Activated CD4-positive, alpha-beta memory T cell treated with anti-CD3 and anti-CD28 coated beads for 36 hours (primary cell): ENCODE results near the gene MTO1. TPM values are rescaled to one million over a fixed set of nuclear protein-coding genes. Genes with fewer than 3 reads are reported as not detected.
"Not testable (repeated sequence)": the region's sequence is repeated elsewhere in the genome, so short reads cannot be mapped to it uniquely, and the experiment has no call there.

Experiments
- CTCF ChIA-PET: fragments of 350-600 bp; sonication (Branson Sonifier 250); formaldehyde crosslinking; loops from one replicate; lab custom pipeline; 2021; ENCODE audit warnings: antibody characterized with exemption, inconsistent platforms; lab: Charles Lee
- POLR2A ChIA-PET: fragments of 350-600 bp; sonication (Branson Sonifier 250); formaldehyde crosslinking; loops from one replicate; lab custom pipeline; 2021; ENCODE audit warnings: antibody characterized with exemption; lab: Charles Lee
- DNase-seq: peaks from one replicate; pipeline ENCODE4 v3.0.0-alpha.2; 2020
- H3K27ac Mint-ChIP-seq: one replicate; pipeline ENCODE4 v1.8.0; 2021; ENCODE audit warnings: mixed read lengths
- H3K27me3 Mint-ChIP-seq: one replicate; pipeline ENCODE4 v1.8.0; 2021; ENCODE audit warnings: mixed read lengths
- H3K36me3 Mint-ChIP-seq: one replicate; pipeline ENCODE4 v1.8.0; 2021; ENCODE audit warnings: mixed read lengths
- H3K4me1 Mint-ChIP-seq: one replicate; pipeline ENCODE4 v1.8.0; 2021; ENCODE audit warnings: low read depth, mixed read lengths
- H3K4me3 Mint-ChIP-seq: one replicate; pipeline ENCODE4 v1.8.0; 2021; ENCODE audit warnings: mild to moderate bottlenecking, mixed read lengths
- H3K9me3 Mint-ChIP-seq: one replicate; pipeline ENCODE4 v1.8.0; 2021; ENCODE audit warnings: mixed read lengths
- intact Hi-C: fragments of 100-400 bp; cut with micrococcal nuclease; formaldehyde crosslinking; loops from one replicate; pipeline ENCODE4 v1.15.1; 2023
- total RNA-seq, 2 experiments: library from RNA; stranded (reverse); gene quantifications; one replicate each; pipeline ENCODE4 v1.2.3, GENCODE V29; 2021

The MTO1 gene
- total RNA-seq, 2 experiments from 2014 or later, result 40.7 to 47.7 TPM

DNA sequence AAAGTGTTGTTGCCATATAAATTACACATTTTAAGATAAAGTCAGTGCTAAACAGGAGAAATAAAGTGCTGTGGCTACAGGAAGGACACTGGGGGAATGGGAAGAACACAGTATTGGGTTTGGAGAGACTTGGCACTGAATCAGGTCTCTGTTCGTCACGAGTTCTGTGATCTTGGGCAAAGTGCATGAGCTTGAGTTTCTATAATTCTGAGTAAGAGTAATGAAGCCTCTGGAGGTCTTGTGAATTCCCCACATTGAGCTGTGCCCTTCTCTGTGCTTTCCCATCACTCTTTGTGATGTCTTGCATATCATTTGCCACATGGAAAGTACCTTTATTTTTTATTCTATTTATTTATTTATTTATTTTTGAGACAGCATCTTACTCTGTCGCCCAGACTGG lies 76.1 kb downstream of the MTO1 start:
- no peak overlapping the region for H3K27ac Mint-ChIP-seq
- no peaks in the 10 kb centered on the region for H3K4me1 Mint-ChIP-seq
- H3K36me3 Mint-ChIP-seq, result no peaks in the 10 kb centered on the region
- H3K27me3 Mint-ChIP-seq, result no peaks in the 10 kb centered on the region
- ChIA-PET CTCF (interaction anchor here (0.6 kb wide), 1 partner anchor 74 kb away, joined by 4 read pairs; no protein-coding TSS in a partner anchor), POLR2A (interaction anchor here (0.5 to 1.3 kb wide), 2 partner anchors 15 to 24 kb away, joined by 3 to 4 read pairs; no protein-coding TSS in a partner anchor)
- H3K9me3 Mint-ChIP-seq, result no peaks in the 10 kb centered on the region
- H3K4me3 Mint-ChIP-seq, result no peak overlapping the region
- intact Hi-C loops, result no loop called here
- DNase-seq, result no peak

DNA sequence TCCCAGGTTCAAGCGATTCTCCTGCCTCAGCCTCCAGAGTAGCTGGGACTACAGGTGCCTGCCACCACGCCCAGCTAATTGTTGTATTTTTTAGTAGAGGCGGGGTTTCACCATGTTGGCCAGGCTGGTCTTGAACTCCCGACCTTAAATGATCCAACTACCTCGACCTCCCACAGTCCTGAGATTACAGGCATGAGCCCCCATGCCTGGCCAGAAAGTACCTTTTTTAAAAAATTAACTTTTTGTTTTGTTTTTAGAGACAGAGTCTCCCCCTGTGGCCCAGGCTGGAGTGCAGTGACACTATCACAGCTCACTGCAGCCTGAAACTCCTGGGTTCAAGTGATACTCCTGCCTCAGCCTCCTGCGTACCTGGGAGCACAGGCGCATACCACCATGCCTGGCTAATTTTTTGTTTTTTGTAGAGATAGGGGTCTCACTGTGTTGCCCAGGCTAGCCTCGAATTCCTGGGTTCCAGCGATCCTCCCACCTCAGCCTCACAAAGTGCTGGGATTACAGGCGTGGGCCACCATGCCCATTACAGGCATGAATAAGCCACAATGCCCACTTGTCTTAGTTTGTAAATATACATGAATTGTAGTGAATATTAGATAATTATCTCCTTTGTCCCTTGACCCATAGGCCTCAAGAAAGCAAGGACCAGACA lies 76.7 kb downstream of the MTO1 start:
- H3K36me3 Mint-ChIP-seq, result no peaks in the 10 kb centered on the region
- no peak for DNase-seq
- no peak overlapping the region for H3K4me3 Mint-ChIP-seq
- no peaks in the 10 kb centered on the region for H3K27me3 Mint-ChIP-seq
- no peak overlapping the region for H3K27ac Mint-ChIP-seq
- ChIA-PET POLR2A (interaction anchor here (1.3 kb wide), 1 partner anchor 25 kb away, joined by 3 read pairs; no protein-coding TSS in a partner anchor), CTCF (no interaction called here)
- intact Hi-C loops, result no loop called here
- H3K9me3 Mint-ChIP-seq, result no peaks in the 10 kb centered on the region
- no peaks in the 10 kb centered on the region for H3K4me1 Mint-ChIP-seq

DNA sequence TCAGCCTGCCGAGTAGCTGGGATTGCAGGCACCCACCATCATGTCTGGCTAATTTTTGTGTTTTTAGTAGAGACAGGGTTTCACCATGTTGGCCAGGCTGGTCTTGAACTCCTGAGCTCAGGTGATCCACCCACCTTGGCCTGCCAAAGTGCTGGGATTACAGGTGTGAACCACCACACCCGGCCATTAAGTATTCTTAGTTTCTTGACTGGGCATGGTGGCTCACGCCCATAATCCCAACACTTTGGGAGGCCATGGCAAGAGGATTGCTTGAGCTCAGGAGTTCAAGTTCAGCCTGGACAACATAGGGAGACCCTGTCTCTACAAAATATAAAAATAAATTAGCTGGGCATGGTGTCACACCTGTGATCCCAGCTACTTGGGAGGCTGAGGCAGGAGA lies 80.9 kb downstream of the MTO1 start:
- H3K27ac Mint-ChIP-seq, DNase-seq, H3K4me3 Mint-ChIP-seq, H3K27me3 Mint-ChIP-seq, intact Hi-C loops, CTCF ChIA-PET, H3K9me3 Mint-ChIP-seq, H3K36me3 Mint-ChIP-seq, H3K4me1 Mint-ChIP-seq: not testable (repeated sequence)
- POLR2A ChIA-PET, result interaction anchor here (1.5 kb wide), 1 partner anchor 29 kb away, joined by 3 read pairs; no protein-coding TSS in a partner anchor

DNA sequence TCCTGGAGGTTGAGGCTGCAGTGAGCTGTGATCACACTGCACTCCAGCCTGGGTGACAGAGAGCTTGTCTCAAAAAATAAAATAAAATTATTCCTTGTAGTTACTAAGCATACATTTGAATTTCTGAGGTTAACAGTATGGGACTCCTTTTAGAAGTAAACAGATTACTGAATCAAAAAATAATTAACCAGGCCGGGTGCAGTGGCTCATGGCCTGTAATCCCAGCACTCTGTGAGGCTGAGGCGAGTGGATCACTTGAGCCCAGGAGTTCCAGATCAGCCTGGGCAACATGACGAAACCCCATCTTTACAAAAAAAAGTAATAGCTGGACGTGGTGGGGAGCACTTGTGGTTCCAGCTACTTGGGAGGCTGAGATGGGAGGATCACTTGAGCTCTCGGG lies 81.4 kb downstream of the MTO1 start:
- intact Hi-C loops, result no loop called here
- H3K4me3 Mint-ChIP-seq, result no peak overlapping the region
- H3K4me1 Mint-ChIP-seq, result no peaks in the 10 kb centered on the region
- H3K27me3 Mint-ChIP-seq, result no peaks in the 10 kb centered on the region
- no peaks in the 10 kb centered on the region for H3K9me3 Mint-ChIP-seq
- no peak overlapping the region for H3K27ac Mint-ChIP-seq
- ChIA-PET POLR2A (interaction anchor here (1.5 kb wide), 1 partner anchor 30 kb away, joined by 3 read pairs; no protein-coding TSS in a partner anchor), CTCF (interaction anchor here (0.7 to 0.8 kb wide), 2 partner anchors 8 to 38 kb away, joined by 3 read pairs; no protein-coding TSS in a partner anchor)
- no peaks in the 10 kb centered on the region for H3K36me3 Mint-ChIP-seq
- no peak for DNase-seq

DNA sequence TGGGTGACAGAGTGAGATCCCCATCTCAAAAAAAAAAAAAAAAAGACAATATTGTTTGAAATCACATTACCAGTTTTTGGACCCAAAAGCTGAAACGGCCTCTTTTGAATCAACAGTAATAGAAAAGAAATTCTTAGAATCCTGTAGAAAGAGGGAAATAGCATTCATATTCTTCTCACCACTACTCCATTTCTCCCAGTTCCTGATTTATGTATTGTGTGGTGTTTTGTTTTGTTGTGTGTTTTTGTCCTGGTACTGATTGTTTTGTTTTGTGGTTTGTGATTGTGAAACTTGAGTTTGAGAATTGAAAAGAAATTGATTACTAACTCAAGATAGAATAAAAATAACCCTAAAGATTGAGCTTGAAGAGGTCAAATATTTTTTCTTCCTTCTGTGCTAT lies 85.5 kb downstream of the MTO1 start:
- Mint-ChIP-seq H3K27ac (no peak overlapping the region), H3K4me3 (no peak overlapping the region), H3K36me3 (no peaks in the 10 kb centered on the region), H3K9me3 (no peaks in the 10 kb centered on the region), H3K27me3 (no peaks in the 10 kb centered on the region), H3K4me1 (no peaks in the 10 kb centered on the region)
- intact Hi-C loops, result no loop called here
- CTCF ChIA-PET, result no interaction called here
- POLR2A ChIA-PET, result no interaction called here
- no peak for DNase-seq

DNA sequence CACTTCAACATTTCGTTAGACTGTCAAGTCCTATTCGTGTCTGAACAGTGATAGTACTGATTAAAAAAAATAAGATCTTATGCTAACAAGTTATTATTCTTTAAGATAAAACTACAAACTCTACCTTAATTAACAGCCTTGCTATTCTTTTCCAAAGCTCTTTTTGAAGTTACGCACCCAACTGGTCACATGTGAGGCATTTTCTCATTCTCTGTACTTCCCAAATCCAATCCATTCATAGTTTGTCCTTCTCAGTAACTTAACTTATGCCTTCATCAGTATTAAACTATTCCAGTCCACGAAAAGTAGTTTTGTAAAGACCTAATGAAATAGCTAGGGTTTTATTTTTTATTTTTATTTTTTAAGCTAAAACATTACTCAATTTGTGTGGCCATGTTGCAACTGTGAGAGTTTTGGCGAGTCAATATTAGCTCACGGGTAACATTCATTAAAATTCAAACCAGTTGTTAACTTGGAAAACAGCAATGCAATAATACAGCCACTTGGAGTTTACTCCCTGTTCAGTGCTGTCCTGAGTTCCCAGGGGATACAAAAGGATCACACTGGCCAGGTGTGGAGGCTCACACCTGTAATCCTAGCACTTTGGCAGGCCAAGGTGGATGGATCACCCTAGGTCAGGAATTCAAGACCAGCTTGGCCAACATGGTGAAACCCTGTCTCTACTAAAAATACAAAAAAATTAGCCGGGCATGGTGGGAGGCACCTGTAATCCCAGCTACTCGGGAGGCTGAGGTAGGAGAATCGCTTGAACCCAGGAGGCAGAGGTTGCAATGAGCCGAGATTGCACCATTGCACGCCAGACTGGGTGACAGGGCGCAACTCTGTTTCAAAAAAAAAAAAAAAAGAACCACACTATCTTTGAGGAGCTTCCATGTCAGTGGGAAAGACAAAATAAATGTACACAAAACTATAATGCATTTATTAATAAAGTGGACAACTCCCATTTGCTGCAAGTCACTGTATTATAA lies 87.2 kb downstream of the MTO1 start:
- no peaks in the 10 kb centered on the region for H3K9me3 Mint-ChIP-seq
- ChIA-PET POLR2A (no interaction called here), CTCF (interaction anchor here (1.4 kb wide), 1 partner anchor 10 kb away, joined by 4 read pairs; no protein-coding TSS in a partner anchor)
- no peaks in the 10 kb centered on the region for H3K4me1 Mint-ChIP-seq
- no peak overlapping the region for H3K27ac Mint-ChIP-seq
- DNase-seq, result no peak
- intact Hi-C loops, result no loop called here
- no peaks in the 10 kb centered on the region for H3K27me3 Mint-ChIP-seq
- H3K4me3 Mint-ChIP-seq, result no peak overlapping the region
- H3K36me3 Mint-ChIP-seq, result no peaks in the 10 kb centered on the region

DNA sequence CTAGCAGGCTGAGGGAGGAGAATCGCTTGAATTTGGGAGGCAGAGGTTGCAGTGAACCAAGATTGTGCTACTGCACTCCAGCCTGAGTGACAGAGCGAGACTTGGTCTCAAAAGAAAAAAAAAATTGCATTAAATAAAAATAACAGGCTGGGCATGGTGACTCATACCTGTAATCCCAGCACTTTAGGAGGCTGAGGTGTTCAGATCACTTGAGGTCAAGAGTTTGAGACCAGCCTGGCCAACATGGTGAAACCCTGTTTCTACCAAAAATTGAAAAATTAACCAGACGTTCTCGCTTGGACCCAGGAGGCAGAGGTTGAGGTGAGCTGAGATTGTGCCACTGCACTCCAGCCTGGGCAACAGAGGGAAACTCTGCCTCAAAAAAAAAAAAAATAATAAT lies 89.6 kb downstream of the MTO1 start:
- H3K4me3 Mint-ChIP-seq, CTCF ChIA-PET, H3K27ac Mint-ChIP-seq, POLR2A ChIA-PET, intact Hi-C loops, H3K9me3 Mint-ChIP-seq, H3K27me3 Mint-ChIP-seq, H3K4me1 Mint-ChIP-seq, DNase-seq, H3K36me3 Mint-ChIP-seq: not testable (repeated sequence)

DNA sequence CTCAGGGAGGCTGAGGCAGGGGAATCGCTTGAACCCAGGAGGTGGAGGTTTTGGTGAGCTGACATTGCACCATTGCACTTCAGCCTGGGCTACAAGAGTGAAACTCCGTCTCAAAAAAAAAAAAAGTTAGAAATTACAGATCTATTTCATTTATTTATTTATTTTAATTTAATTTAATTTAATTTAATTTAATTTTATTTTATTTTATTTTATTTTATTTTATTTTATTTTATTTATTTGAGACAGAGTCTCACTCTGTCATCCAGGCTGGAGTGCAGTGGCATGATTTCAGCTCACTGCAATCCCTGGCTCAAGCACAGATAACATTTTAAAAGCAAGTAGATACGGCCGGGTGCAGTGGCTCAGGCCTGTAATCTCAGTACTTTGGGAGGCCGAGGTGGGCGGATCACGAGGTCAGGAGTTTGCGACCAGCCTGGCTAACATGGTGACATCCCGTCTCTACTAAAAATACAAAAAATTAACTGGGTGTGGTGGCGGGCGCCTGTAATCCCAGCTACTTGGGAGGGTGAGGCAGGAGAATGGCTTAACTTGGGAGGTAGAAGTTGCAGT lies 93.9 kb downstream of the MTO1 start:
- H3K36me3 Mint-ChIP-seq, H3K4me3 Mint-ChIP-seq, H3K27me3 Mint-ChIP-seq, CTCF ChIA-PET, intact Hi-C loops, H3K27ac Mint-ChIP-seq, POLR2A ChIA-PET, H3K9me3 Mint-ChIP-seq, DNase-seq: not testable (repeated sequence)
- H3K4me1 Mint-ChIP-seq, result peaks cover 12% of the 10 kb centered on the region

DNA sequence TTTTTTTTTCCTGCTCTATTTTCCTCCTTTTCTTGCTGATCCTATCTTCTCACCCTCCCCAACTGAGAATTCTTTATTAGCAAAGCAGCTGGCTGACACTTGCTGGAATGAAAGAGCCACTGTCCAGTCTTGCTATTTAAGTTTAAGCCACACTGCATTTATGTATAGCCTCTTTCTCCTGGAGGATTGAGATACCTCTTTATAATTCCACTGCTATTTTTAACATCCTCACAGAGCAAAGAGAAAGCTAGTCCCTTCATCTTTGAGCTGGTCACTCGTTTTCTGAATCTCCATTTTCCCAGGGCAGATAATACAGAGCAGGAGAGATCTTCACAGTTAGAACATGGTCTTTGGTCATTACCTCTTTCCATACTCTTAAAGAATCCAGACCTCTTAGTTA lies 95.3 kb downstream of the MTO1 start:
- Mint-ChIP-seq H3K4me3 (no peak overlapping the region), H3K27me3 (no peaks in the 10 kb centered on the region), H3K27ac (no peak overlapping the region), H3K4me1 (peaks cover 19% of the 10 kb centered on the region), H3K9me3 (no peaks in the 10 kb centered on the region), H3K36me3 (no peaks in the 10 kb centered on the region)
- ChIA-PET CTCF (interaction anchor here (1.6 kb wide), 1 partner anchor 23 kb away, joined by 7 read pairs; no protein-coding TSS in a partner anchor), POLR2A (no interaction called here)
- no peak for DNase-seq
- intact Hi-C loops, result no loop called here

Other genes with a start within 250 kb of the MTO1 start
- not detected for gene KHDC1L, start 236.2 kb upstream of the MTO1 start, total RNA-seq
- gene KHDC1, start 198.5 kb upstream of the MTO1 start, total RNA-seq, result 1 to 10 TPM; 4.0 to 4.6 TPM
- gene DPPA5, start 107.5 kb upstream of the MTO1 start, total RNA-seq, result not detected
- gene KHDC3L, start 99.1 kb upstream of the MTO1 start, total RNA-seq, result not detected
- gene OOEP, start 91.8 kb upstream of the MTO1 start, total RNA-seq, result under 1 TPM in 1 of 2 experiments, not detected in 1; 0.45 TPM
- under 1 TPM; 0.15 to 0.29 TPM for gene DDX43, start 66.9 kb upstream of the MTO1 start, total RNA-seq
- 10 to 100 TPM; 37.2 to 38.4 TPM for gene CGAS, start 9.4 kb upstream of the MTO1 start, total RNA-seq
- over 10,000 TPM; 16,691 to 17,144 TPM for gene EEF1A1, start 59.3 kb downstream of the MTO1 start, total RNA-seq
- gene SLC17A5, start 192.3 kb downstream of the MTO1 start, total RNA-seq, result 1 to 10 TPM; 5.1 to 5.4 TPM
- 1 to 10 TPM; 7.2 to 9.1 TPM for gene CD109, start 234.5 kb downstream of the MTO1 start, total RNA-seq